ENCODE results near the gene ASTN2.

- TF ChIP-seq, protein P1, sequence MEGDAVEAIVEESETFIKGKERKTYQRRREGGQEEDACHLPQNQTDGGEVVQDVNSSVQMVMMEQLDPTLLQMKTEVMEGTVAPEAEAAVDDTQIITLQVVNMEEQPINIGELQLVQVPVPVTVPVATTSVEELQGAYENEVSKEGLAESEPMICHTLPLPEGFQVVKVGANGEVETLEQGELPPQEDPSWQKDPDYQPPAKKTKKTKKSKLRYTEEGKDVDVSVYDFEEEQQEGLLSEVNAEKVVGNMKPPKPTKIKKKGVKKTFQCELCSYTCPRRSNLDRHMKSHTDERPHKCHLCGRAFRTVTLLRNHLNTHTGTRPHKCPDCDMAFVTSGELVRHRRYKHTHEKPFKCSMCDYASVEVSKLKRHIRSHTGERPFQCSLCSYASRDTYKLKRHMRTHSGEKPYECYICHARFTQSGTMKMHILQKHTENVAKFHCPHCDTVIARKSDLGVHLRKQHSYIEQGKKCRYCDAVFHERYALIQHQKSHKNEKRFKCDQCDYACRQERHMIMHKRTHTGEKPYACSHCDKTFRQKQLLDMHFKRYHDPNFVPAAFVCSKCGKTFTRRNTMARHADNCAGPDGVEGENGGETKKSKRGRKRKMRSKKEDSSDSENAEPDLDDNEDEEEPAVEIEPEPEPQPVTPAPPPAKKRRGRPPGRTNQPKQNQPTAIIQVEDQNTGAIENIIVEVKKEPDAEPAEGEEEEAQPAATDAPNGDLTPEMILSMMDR (IDR thresholded peaks at IDR 0.05; ENCODE audit: insufficient read depth, low read depth, low read length): no peak
- TF ChIP-seq EZH2 (IDR thresholded peaks at IDR 0.05; ENCODE audit: insufficient read depth, low read length): no peak
Measured at GRCh38 chr9:117451311-117451710, 36.5 kb upstream of the ASTN2 start.
